ENCODE results near the gene PRKAR1A.

Gene PRKAR1A

GRCh38 chr17:68599091-68599490 is 86.9 kb downstream of the PRKAR1A start:
- Histone ChIP-seq H3K27ac (replicated peaks) (no peak overlapping the region), H3K4me3 (replicated peaks; ENCODE audit: insufficient read depth, low read length) (no peak overlapping the region), H3K27me3 (ENCODE audit: insufficient read depth, poor library complexity, severe bottlenecking) (peaks cover 35% of the 10 kb centered on the region)
- no peak for TF ChIP-seq CTCF (IDR thresholded peaks at IDR 0.05; ENCODE audit: insufficient read depth, low read length)
- TF ChIP-seq REST (IDR thresholded peaks at IDR 0.05; ENCODE audit: insufficient replicate concordance, low read depth) = no peak
- no peak for DNase-seq (ENCODE audit: low read depth in 1 of 2, low spot score in 1 of 2)

- H3K4me3 ChIP-seq (replicated peaks; ENCODE audit: insufficient read depth, low read length) = no peak overlapping the region
- H3K27me3 ChIP-seq (ENCODE audit: insufficient read depth, poor library complexity, severe bottlenecking) = peaks cover 35% of the 10 kb centered on the region
- no peak overlapping the region for H3K27ac ChIP-seq (replicated peaks)
- no peak for TF ChIP-seq GABPA (IDR thresholded peaks at IDR 0.05; ENCODE audit: low read depth)
- no peak for TF ChIP-seq SPI1 (IDR thresholded peaks at IDR 0.05; ENCODE audit: borderline replicate concordance, low read depth)
- TF ChIP-seq CTCF (IDR thresholded peaks at IDR 0.05; ENCODE audit: insufficient read depth, low read length) = no peak
- no peak for TF ChIP-seq REST (IDR thresholded peaks at IDR 0.05; ENCODE audit: insufficient replicate concordance, low read depth)
- DNase-seq (ENCODE audit: low read depth in 1 of 2, low spot score in 1 of 2) = no peak
Observed at GRCh38 chr17:68599552-68600066, 87.4 kb downstream of the PRKAR1A start.

GRCh38 chr17:68600067-68600930 is 88.1 kb downstream of the PRKAR1A start:
- peak in 1 of 2 experiments; percentile 28 for DNase-seq (ENCODE audit: low read depth in 1 of 2, low spot score in 1 of 2)
- peaks cover 32% of the 10 kb centered on the region for H3K27me3 ChIP-seq (ENCODE audit: insufficient read depth, poor library complexity, severe bottlenecking)
- no peak for TF ChIP-seq REST (IDR thresholded peaks at IDR 0.05; ENCODE audit: insufficient replicate concordance, low read depth)
- no peak for TF ChIP-seq POLR2AphosphoS5 (IDR thresholded peaks at IDR 0.05; ENCODE audit: low read depth)
- TF ChIP-seq GABPA (IDR thresholded peaks at IDR 0.05; ENCODE audit: low read depth) = no peak
- no peak for TF ChIP-seq CTCF (IDR thresholded peaks at IDR 0.05; ENCODE audit: insufficient read depth, low read length)
- TF ChIP-seq SPI1 (IDR thresholded peaks at IDR 0.05; ENCODE audit: borderline replicate concordance, low read depth) = no peak
- H3K27ac ChIP-seq (replicated peaks) = no peak overlapping the region
- H3K4me3 ChIP-seq (replicated peaks; ENCODE audit: insufficient read depth, low read length) = peak overlapping the region; percentile 42
